ENCODE results near the gene ATOH7. TPM values are rescaled to one million over a fixed set of nuclear protein-coding genes. Genes with fewer than 3 reads are reported as not detected.

ATOH7 gene
- polyA plus RNA-seq, 3 donors = not detected

- Mint-ChIP-seq H3K4me3 (no peak overlapping the region), H3K27ac (peak overlapping the region in 1 of 7 donors; percentile 2), H3K4me1 (no peaks in the 10 kb centered on the region), H3K36me3 (no peaks in the 10 kb centered on the region), H3K9me3 (peaks cover 0 to 4% (median 0%) of the 10 kb centered on the region in 7 donors), H3K27me3 (ENCODE audit: low read depth in 3 of 3) (peaks cover 17 to 30% (median 21%) of the 10 kb centered on the region in 3 donors)
- no peaks in the 10 kb centered on the region for H3K9me3 ChIP-seq (replicated peaks in 1 of 2; ENCODE audit: control insufficient read depth in 1 of 2, insufficient read depth in 1 of 2, low read length in 2 of 2)
- H3K79me2 ChIP-seq (ENCODE audit: insufficient read depth, low read length) = no peaks in the 10 kb centered on the region
- peaks cover 10 to 13% of the 10 kb centered on the region in 2 donors for H3K27me3 ChIP-seq (ENCODE audit: control insufficient read depth in 2 of 2, insufficient read depth in 2 of 2, low read length in 2 of 2)
- intact Hi-C loops (cut with micrococcal nuclease) = no loop called here
- no peak overlapping the region for H3K4me3 ChIP-seq (replicated peaks in 1 of 3; ENCODE audit: low read depth in 2 of 3, low read length in 3 of 3)
- no peak overlapping the region for H2AFZ ChIP-seq (ENCODE audit: insufficient read depth, low read depth, low read length, poor library complexity, severe bottlenecking)
- no peaks in the 10 kb centered on the region for H4K20me1 ChIP-seq (ENCODE audit: insufficient read depth, low read length)
- no peak overlapping the region for H3K4me2 ChIP-seq (replicated peaks; ENCODE audit: extremely low read depth, low read length, poor library complexity, severe bottlenecking)
- no peaks in the 10 kb centered on the region for H3K36me3 ChIP-seq (replicated peaks in 1 of 2; ENCODE audit: control insufficient read depth in 1 of 2, insufficient read depth in 2 of 2, low read length in 2 of 2)
- DNase-seq = no peak
- TF ChIP-seq CTCF (IDR thresholded peaks at IDR 0.05) = no peak
- no peaks in the 10 kb centered on the region for H3K4me1 ChIP-seq (ENCODE audit: control insufficient read depth in 1 of 2, insufficient read depth in 2 of 2, low read length in 2 of 2)
- no peak overlapping the region for H3K9ac ChIP-seq (ENCODE audit: insufficient read depth, low read length, poor library complexity, severe bottlenecking)
- H3K27ac ChIP-seq (ENCODE audit: low read depth in 1 of 2, low read length in 2 of 2) = no peak overlapping the region
Measured at GRCh38 chr10:68224810-68225209, 7.1 kb downstream of the ATOH7 start.

- no peaks in the 10 kb centered on the region for H3K4me1 ChIP-seq (ENCODE audit: control insufficient read depth in 1 of 2, insufficient read depth in 2 of 2, low read length in 2 of 2)
- H3K27ac ChIP-seq (ENCODE audit: low read depth in 1 of 2, low read length in 2 of 2) = no peak overlapping the region
- intact Hi-C loops (cut with micrococcal nuclease) = no loop called here
- no peak for DNase-seq
- peaks cover under 1 to 4% of the 10 kb centered on the region in 2 donors for H3K27me3 ChIP-seq (ENCODE audit: control insufficient read depth in 2 of 2, insufficient read depth in 2 of 2, low read length in 2 of 2)
- peaks cover 0 to 1% (median 0%) of the 10 kb centered on the region in 7 donors for H3K9me3 Mint-ChIP-seq
- no peaks in the 10 kb centered on the region for H3K79me2 ChIP-seq (ENCODE audit: insufficient read depth, low read length)
- no peak overlapping the region for H2AFZ ChIP-seq (ENCODE audit: insufficient read depth, low read depth, low read length, poor library complexity, severe bottlenecking)
- no peak for TF ChIP-seq CTCF (IDR thresholded peaks at IDR 0.05)
- no peak overlapping the region for H3K4me2 ChIP-seq (replicated peaks; ENCODE audit: extremely low read depth, low read length, poor library complexity, severe bottlenecking)
- peaks cover 3% of the 10 kb centered on the region for H3K4me1 Mint-ChIP-seq
- no peak overlapping the region for H3K27ac Mint-ChIP-seq
- no peaks in the 10 kb centered on the region for H3K9me3 ChIP-seq (replicated peaks in 1 of 2; ENCODE audit: control insufficient read depth in 1 of 2, insufficient read depth in 1 of 2, low read length in 2 of 2)
- WGBS (ENCODE audit: insufficient coverage) = 88% methylated on average over 2 of the region's 3 CpGs
- H3K4me3 ChIP-seq (replicated peaks in 1 of 3; ENCODE audit: low read depth in 2 of 3, low read length in 3 of 3) = no peak overlapping the region
- no peaks in the 10 kb centered on the region for H3K36me3 ChIP-seq (replicated peaks in 1 of 2; ENCODE audit: control insufficient read depth in 1 of 2, insufficient read depth in 2 of 2, low read length in 2 of 2)
- no peak overlapping the region for H3K9ac ChIP-seq (ENCODE audit: insufficient read depth, low read length, poor library complexity, severe bottlenecking)
- H3K27me3 Mint-ChIP-seq (ENCODE audit: low read depth in 3 of 3) = peaks cover 7 to 21% (median 11%) of the 10 kb centered on the region in 3 donors
- no peaks in the 10 kb centered on the region for H4K20me1 ChIP-seq (ENCODE audit: insufficient read depth, low read length)
- no peaks in the 10 kb centered on the region for H3K36me3 Mint-ChIP-seq
- no peak overlapping the region for H3K4me3 Mint-ChIP-seq
Measured at GRCh38 chr10:68223535-68224165, 8.3 kb downstream of the ATOH7 start.

All from CD14-positive monocyte (primary cell).